DND-41 (cell line): ENCODE measurements around the gene RIT1.

Source experiments
- ATAC-seq: fragments of 200-7000 bp; cut with Tn5 transposase; 3 replicates; pipeline ENCODE4 v1.9.1; 2021; ENCODE audit warnings: low read depth; ENCODE audit not compliant: insufficient read depth
- DNase-seq: peaks from one replicate; pipeline ENCODE4 v3.0.0-alpha.2; 2020
- H2AFZ ChIP-seq: 2 replicates; pipeline ENCODE4 v1.6.0; 2012; ENCODE audit warnings: low read depth, low read length
- H3K27ac ChIP-seq: 2 replicates; pipeline ENCODE4 v1.5.1; 2012; ENCODE audit warnings: low read length, inconsistent platforms
- H3K27me3 ChIP-seq: fragments of 200-600 bp; sonication (generic); 2 replicates; pipeline ENCODE4 v1.6.0; 2012; ENCODE audit warnings: low read length, mild to moderate bottlenecking, inconsistent platforms; ENCODE audit not compliant: insufficient read depth, poor library complexity
- H3K36me3 ChIP-seq: 2 replicates; pipeline ENCODE4 v1.5.1; 2012; ENCODE audit warnings: low read length, inconsistent platforms; ENCODE audit not compliant: insufficient read depth
- H3K4me1 ChIP-seq: 2 replicates; pipeline ENCODE4 v1.5.1; 2012; ENCODE audit warnings: mild to moderate bottlenecking, low read length; ENCODE audit not compliant: insufficient read depth
- H3K4me2 ChIP-seq: 2 replicates; pipeline ENCODE4 v1.6.0; 2012; ENCODE audit warnings: mild to moderate bottlenecking, moderate library complexity, low read length, inconsistent platforms; ENCODE audit not compliant: insufficient read depth
- H3K4me3 ChIP-seq, 2 experiments: fragments of 200-600 bp in 1 of 2; shearing (Covaris generic) in 1 of 2; 2 replicates each; pipeline ENCODE4 v1.5.1; 2012 to 2016; ENCODE audit warnings: inconsistent platforms in 2 of 2, low read length in 2 of 2, mild to moderate bottlenecking in 2 of 2, low read depth in 1 of 2, moderate library complexity in 1 of 2
- H3K79me2 ChIP-seq: 2 replicates; pipeline ENCODE4 v1.6.0; 2012; ENCODE audit warnings: low read length, inconsistent platforms; ENCODE audit not compliant: insufficient read depth
- H3K9ac ChIP-seq: 2 replicates; pipeline ENCODE4 v1.6.0; 2012; ENCODE audit warnings: low read depth, mild to moderate bottlenecking, inconsistent platforms, low read length, moderate library complexity
- H3K9me3 ChIP-seq: 2 replicates; pipeline ENCODE4 v1.5.1; 2012; ENCODE audit warnings: low read length, moderate library complexity, mild to moderate bottlenecking, inconsistent platforms; ENCODE audit not compliant: insufficient read depth, severe bottlenecking
- H4K20me1 ChIP-seq: 2 replicates; pipeline ENCODE4 v1.6.0; 2012; ENCODE audit warnings: low read length; ENCODE audit not compliant: insufficient read depth
- EZH2 ChIP-seq: IDR thresholded peaks from 3 replicates; pipeline ENCODE4 v1.6.1; 2012; ENCODE audit warnings: borderline replicate concordance, low read depth, mild to moderate bottlenecking, moderate library complexity, low read length, inconsistent platforms; ENCODE audit not compliant: severe bottlenecking
- TF ChIP-seq, protein P1 (sequence below): IDR thresholded peaks from 2 replicates; pipeline ENCODE4 v1.5.1; 2012; ENCODE audit warnings: borderline replicate concordance, low read length, moderate library complexity, mild to moderate bottlenecking; ENCODE audit not compliant: poor library complexity, severe bottlenecking; ENCODE audit errors: extremely low read depth

RIT1 gene

DNA sequence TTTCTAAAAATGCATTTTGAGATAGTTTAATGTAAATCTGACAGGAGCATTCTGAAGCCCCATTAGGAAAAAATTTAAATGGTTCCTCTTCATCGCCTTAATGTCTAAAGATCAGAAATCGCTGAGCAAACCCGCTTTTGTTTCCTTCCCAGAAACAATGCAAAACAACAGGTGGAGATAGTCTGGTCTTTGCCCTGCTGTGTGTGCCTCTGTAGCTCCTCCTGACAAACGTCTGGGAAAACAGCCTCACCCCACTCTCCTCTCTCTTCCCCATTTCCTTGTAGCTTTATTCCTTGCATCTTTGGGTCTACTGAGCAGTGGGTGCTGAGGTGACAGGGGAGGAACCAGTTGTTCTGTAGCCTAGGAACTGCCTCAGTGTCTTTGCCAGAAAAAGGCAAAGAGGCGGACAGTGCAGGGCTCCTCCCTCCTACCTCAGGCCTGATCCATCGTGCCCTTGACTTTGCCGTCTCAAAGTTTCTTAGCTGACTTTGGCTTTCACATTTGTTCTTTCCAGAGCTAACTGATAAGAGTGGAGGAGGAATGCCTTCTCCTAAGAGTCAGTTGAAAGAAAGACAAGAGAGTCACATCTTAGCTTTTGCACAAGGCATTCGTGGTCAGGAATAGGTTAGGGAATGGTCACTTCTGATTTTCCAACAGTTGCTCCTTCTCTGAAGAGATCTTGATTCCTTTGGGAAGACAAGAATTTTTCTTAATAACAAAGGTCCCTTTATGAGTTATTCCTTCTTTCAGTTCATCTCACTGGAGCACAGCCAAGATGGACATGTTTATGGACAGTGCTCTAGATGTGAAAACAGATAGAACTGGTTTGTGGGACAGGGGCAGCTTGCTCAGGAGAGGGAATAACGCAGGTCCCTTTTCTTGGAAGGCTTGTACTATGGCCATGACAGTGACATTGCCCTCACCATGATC, 26.9 kb downstream of the RIT1 start:
- Histone ChIP-seq H3K9me3 (no peaks in the 10 kb centered on the region), H3K36me3 (no peaks in the 10 kb centered on the region), H3K4me1 (no peaks in the 10 kb centered on the region), H3K9ac (no peak overlapping the region), H3K27ac (no peak overlapping the region), H3K79me2 (no peaks in the 10 kb centered on the region), H2AFZ (no peak overlapping the region), H4K20me1 (no peaks in the 10 kb centered on the region), H3K4me3 (no peak overlapping the region), H3K4me2 (no peak overlapping the region), H3K27me3 (peaks cover 3% of the 10 kb centered on the region)
- DNase-seq, result no peak
- TF ChIP-seq EZH2, result no peak
- TF ChIP-seq, protein P1, sequence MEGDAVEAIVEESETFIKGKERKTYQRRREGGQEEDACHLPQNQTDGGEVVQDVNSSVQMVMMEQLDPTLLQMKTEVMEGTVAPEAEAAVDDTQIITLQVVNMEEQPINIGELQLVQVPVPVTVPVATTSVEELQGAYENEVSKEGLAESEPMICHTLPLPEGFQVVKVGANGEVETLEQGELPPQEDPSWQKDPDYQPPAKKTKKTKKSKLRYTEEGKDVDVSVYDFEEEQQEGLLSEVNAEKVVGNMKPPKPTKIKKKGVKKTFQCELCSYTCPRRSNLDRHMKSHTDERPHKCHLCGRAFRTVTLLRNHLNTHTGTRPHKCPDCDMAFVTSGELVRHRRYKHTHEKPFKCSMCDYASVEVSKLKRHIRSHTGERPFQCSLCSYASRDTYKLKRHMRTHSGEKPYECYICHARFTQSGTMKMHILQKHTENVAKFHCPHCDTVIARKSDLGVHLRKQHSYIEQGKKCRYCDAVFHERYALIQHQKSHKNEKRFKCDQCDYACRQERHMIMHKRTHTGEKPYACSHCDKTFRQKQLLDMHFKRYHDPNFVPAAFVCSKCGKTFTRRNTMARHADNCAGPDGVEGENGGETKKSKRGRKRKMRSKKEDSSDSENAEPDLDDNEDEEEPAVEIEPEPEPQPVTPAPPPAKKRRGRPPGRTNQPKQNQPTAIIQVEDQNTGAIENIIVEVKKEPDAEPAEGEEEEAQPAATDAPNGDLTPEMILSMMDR, result no peak
- no peak for ATAC-seq

DNA sequence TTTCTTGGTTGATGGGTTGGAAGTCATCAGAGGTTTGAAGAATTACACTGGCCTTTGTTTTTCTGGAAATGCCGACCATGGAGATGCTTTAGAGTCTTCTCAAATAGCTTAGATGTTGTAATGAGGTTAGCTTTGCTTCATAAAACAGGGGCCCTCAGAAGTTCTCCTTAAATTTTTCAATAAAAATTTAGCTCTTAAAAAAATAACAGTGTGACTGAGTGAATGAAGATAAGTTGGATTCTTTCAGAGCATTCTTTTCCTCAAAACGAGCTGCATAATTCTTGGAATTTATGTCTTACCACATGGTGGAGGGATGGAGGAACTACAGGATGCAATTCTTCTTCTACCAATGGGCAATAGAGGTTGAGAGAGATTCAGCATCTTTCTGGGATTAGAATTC, 28.4 kb downstream of the RIT1 start:
- ATAC-seq (no peak), DNase-seq (no peak)
- no peaks in the 10 kb centered on the region for H3K36me3 ChIP-seq
- H3K9me3 ChIP-seq, result no peaks in the 10 kb centered on the region
- H3K27me3 ChIP-seq, result peaks cover 3% of the 10 kb centered on the region
- no peak for TF ChIP-seq EZH2
- TF ChIP-seq, protein P1, result no peak
- no peaks in the 10 kb centered on the region for H3K79me2 ChIP-seq
- no peak overlapping the region for H3K27ac ChIP-seq
- no peak overlapping the region for H3K4me2 ChIP-seq
- no peaks in the 10 kb centered on the region for H4K20me1 ChIP-seq
- no peak overlapping the region for H3K9ac ChIP-seq
- H3K4me3 ChIP-seq, result no peak overlapping the region
- H2AFZ ChIP-seq, result no peak overlapping the region
- no peaks in the 10 kb centered on the region for H3K4me1 ChIP-seq

DNA sequence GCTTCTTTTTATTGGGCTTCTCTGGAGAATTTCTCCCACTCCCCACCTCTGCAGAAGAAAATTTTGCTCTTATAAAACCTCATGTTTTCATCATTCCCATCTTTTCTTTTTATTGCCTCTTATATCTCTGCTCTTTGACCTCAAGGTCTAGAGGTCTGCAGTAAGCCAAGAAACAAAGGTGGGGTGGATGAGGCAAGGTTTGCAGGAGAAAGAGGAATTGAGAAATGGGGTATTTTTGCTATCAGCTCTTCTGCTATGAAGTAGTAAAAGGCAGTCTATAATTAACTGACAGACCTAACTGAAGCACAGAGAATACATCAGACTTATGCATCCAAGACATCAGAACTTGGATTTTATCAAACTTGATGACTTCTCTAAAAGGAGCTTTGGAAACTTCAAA, 28.9 kb downstream of the RIT1 start:
- Histone ChIP-seq H3K9me3 (no peaks in the 10 kb centered on the region), H3K9ac (no peak overlapping the region), H3K4me2 (no peak overlapping the region), H3K27me3 (peaks cover 3% of the 10 kb centered on the region), H4K20me1 (no peaks in the 10 kb centered on the region), H3K4me3 (no peak overlapping the region), H3K4me1 (no peaks in the 10 kb centered on the region), H3K79me2 (no peaks in the 10 kb centered on the region), H2AFZ (no peak overlapping the region), H3K36me3 (no peaks in the 10 kb centered on the region), H3K27ac (no peak overlapping the region)
- ATAC-seq (no peak), DNase-seq (no peak)
- TF ChIP-seq, protein P1, result no peak
- no peak for TF ChIP-seq EZH2
